K562 (cell line): ENCODE measurements around the gene SLC38A10. TPM values are rescaled to one million over a fixed set of nuclear protein-coding genes. Genes with fewer than 3 reads are reported as not detected.
A peak's percentile ranks its signal among the peaks of the same experiment; 100 is the strongest.

Source experiments
- ATAC-seq: fragments of 200-7000 bp; cut with Tn5 transposase; 3 replicates; pipeline ENCODE4 v1.9.1; 2020; ENCODE audit warnings: moderate library complexity
- BruUV-seq: library from RNA; stranded (reverse); fragments of 400-500 nt; replicated peaks from 2 replicates; lab custom pipeline; 2021; lab: Mats Ljungman, UMichigan
- CTCF ChIA-PET: fragments of 300-600 bp; formaldehyde crosslinking; extraction: SDS; loops from one replicate; lab custom pipeline; 2021; ENCODE audit warnings: low intra/inter-chr PET ratio; lab: Yijun Ruan, JAX
- POLR2A ChIA-PET: fragments of 300-600, 350-650 bp; sonication (Branson Sonifier 250); formaldehyde crosslinking; extraction: SDS; loops from one replicate; lab custom pipeline; 2021; ENCODE audit warnings: antibody characterized with exemption, inconsistent platforms; lab: Yijun Ruan, JAX
- DNase-seq, 4 experiments: peaks; one replicate each; pipeline versions ENCODE4 v3.0.0 to v3.0.0-alpha.2; 2011 to 2018; ENCODE audit warnings: low spot score in 3 of 4, mixed read lengths in 3 of 4; ENCODE audit errors: extremely low read depth in 1 of 4
- FAIRE-seq: peaks from 2 replicates; lab custom pipeline; 2011; peaks lifted over from hg19 to GRCh38; lab: Jason Lieb, UNC
- H2AFZ ChIP-seq: 2 replicates; pipeline ENCODE4 v1.6.0; 2011; ENCODE audit warnings: low read depth, low read length, control low read depth, inconsistent platforms
- H3K27ac ChIP-seq: fragments of 200-600 bp; 3 replicates; pipeline ENCODE4 v1.8.0; 2011; ENCODE audit warnings: low read depth, mild to moderate bottlenecking, control low read depth, inconsistent platforms, low read length, moderate library complexity, mixed read lengths; ENCODE audit errors: extremely low read depth
- H3K27me3 ChIP-seq, 2 experiments: fragments of 300-600 bp in 1 of 2; 2 replicates in 1 of 2; 3 replicates in 1 of 2; pipeline versions ENCODE4 v1.6.0 to v1.8.0; 2011; ENCODE audit warnings: inconsistent platforms in 2 of 2, low read length in 2 of 2, mild to moderate bottlenecking in 1 of 2, mixed read lengths in 1 of 2, moderate library complexity in 1 of 2; ENCODE audit not compliant: control insufficient read depth in 2 of 2, insufficient read depth in 2 of 2
- H3K36me3 ChIP-seq: fragments of 300-600 bp; 3 replicates; pipeline ENCODE4 v1.8.0; 2011; ENCODE audit warnings: mild to moderate bottlenecking, low read length, inconsistent platforms; ENCODE audit not compliant: control insufficient read depth, insufficient read depth
- H3K4me1 ChIP-seq, 2 experiments: fragments of 200-600 bp in 1 of 2; replicated peaks in 1 of 2; 2 replicates in 1 of 2; 3 replicates in 1 of 2; pipeline versions ENCODE4 v1.5.1 to v1.8.0; 2011; ENCODE audit warnings: inconsistent platforms in 2 of 2, low read length in 2 of 2, mild to moderate bottlenecking in 1 of 2, mixed read lengths in 1 of 2, moderate library complexity in 1 of 2; ENCODE audit not compliant: control insufficient read depth in 2 of 2, insufficient read depth in 2 of 2
- H3K4me2 ChIP-seq: 2 replicates; pipeline ENCODE4 v1.6.1; 2011; ENCODE audit warnings: low read length, control low read depth, inconsistent platforms, mixed read lengths; ENCODE audit not compliant: insufficient read depth
- H3K4me3 ChIP-seq: fragments of 200-600 bp; sonication (generic), shearing (Covaris generic); 2 replicates; pipeline ENCODE4 v1.5.1; 2016; ENCODE audit warnings: control low read depth, inconsistent platforms
- H3K79me2 ChIP-seq: fragments of 200-600 bp; 3 replicates; pipeline ENCODE4 v1.8.0; 2011; ENCODE audit warnings: low read length, inconsistent platforms; ENCODE audit not compliant: control insufficient read depth, insufficient read depth
- H3K9ac ChIP-seq, 2 experiments: 2 replicates each; pipeline versions ENCODE4 v1.6.0 to v1.6.1; 2011; ENCODE audit warnings: low read depth in 2 of 2, low read length in 2 of 2, control low read depth in 1 of 2, inconsistent platforms in 1 of 2, mild to moderate bottlenecking in 1 of 2, mixed read lengths in 1 of 2; ENCODE audit not compliant: insufficient read depth in 1 of 2
- H3K9me1 ChIP-seq: one replicate; pipeline ENCODE4 v1.6.0; 2011; ENCODE audit warnings: inconsistent platforms, mild to moderate bottlenecking, low read length, moderate library complexity; ENCODE audit not compliant: control insufficient read depth, insufficient read depth
- H3K9me3 ChIP-seq: replicated peaks from 2 replicates; pipeline ENCODE4 v1.5.1; 2011; ENCODE audit warnings: low read depth, low read length, inconsistent platforms; ENCODE audit not compliant: control insufficient read depth, insufficient read depth
- H4K20me1 ChIP-seq: replicated peaks from 2 replicates; pipeline ENCODE4 v1.6.1; 2011; ENCODE audit warnings: low read length, inconsistent platforms, mixed read lengths; ENCODE audit not compliant: control insufficient read depth, insufficient read depth
- ATF3 ChIP-seq, 2 experiments: fragments of 450-650 bp in 1 of 2; sonication (generic) in 1 of 2; formaldehyde crosslinking in 1 of 2; IDR thresholded peaks in 1 of 2; conservative IDR thresholded peaks in 1 of 2; 2 replicates each; pipeline versions ENCODE4 v1.6.1 to v1.8.1; 2016 to 2023; ENCODE audit warnings: mild to moderate bottlenecking in 2 of 2, moderate library complexity in 2 of 2, inconsistent platforms in 1 of 2, missing genetic modification reagents in 1 of 2
- ATF7 ChIP-seq: fragments of 450-650 bp; IDR thresholded peaks from 2 replicates; pipeline ENCODE4 v1.7.1; 2014; ENCODE audit warnings: mild to moderate bottlenecking, moderate library complexity
- CBFB ChIP-seq: sonication (generic); formaldehyde crosslinking; IDR thresholded peaks from 2 replicates; pipeline ENCODE4 v1.4.0; 2020; ENCODE audit warnings: mild to moderate bottlenecking, missing genetic modification reagents
- DNMT1 ChIP-seq: fragments of 450-650 bp; IDR thresholded peaks from 2 replicates; pipeline ENCODE4 v1.6.1; 2016; ENCODE audit warnings: antibody characterized with exemption, mild to moderate bottlenecking
- HMG20A ChIP-seq: fragments of 450-650 bp; formaldehyde crosslinking; conservative IDR thresholded peaks from 2 replicates; pipeline ENCODE4 v1.4.0; 2020; ENCODE audit warnings: mild to moderate bottlenecking, mixed read lengths
- ILF3 ChIP-seq: fragments of 450-650 bp; IDR thresholded peaks from 2 replicates; pipeline ENCODE4 v1.6.1; 2018; ENCODE audit warnings: antibody characterized with exemption, mild to moderate bottlenecking, moderate library complexity, borderline replicate concordance
- MECOM ChIP-seq: fragments of 250-450 bp; sonication (Bioruptor Pico); IDR thresholded peaks from 2 replicates; pipeline ENCODE4 v1.8.0; 2022; ENCODE audit warnings: inconsistent platforms
- NFATC3 ChIP-seq: fragments of 450-650 bp; IDR thresholded peaks from 2 replicates; pipeline ENCODE4 v1.6.1; 2017; ENCODE audit warnings: mild to moderate bottlenecking
- SMARCA4 ChIP-seq: fragments of 450-650 bp; IDR thresholded peaks from 2 replicates; pipeline ENCODE4 v1.6.1; 2016
- SUPT5H ChIP-seq: fragments of 450-650 bp; IDR thresholded peaks from 2 replicates; pipeline ENCODE4 v1.6.1; 2016
- ZNF384 ChIP-seq: IDR thresholded peaks from 2 replicates; pipeline ENCODE4 v1.6.1; 2012; ENCODE audit warnings: low read depth, low read length, improper control_type of control experiment
- WGBS: fragments of 100-300 bp; shearing (Covaris generic); methylation state at CpG from one replicate; pipeline ENCODE4 v1.1.6; 2016; ENCODE audit warnings: low coverage, mixed read lengths; ENCODE audit not compliant: insufficient coverage; ENCODE audit errors: missing lambda C conversion rate; 5-methylcytosine and 5-hydroxymethylcytosine counted together
- in situ Hi-C: fragments of 300-500 bp; cut with MboI; formaldehyde crosslinking; loops from 4 replicates; pipeline ENCODE4 v1.15.0; 2018; ENCODE audit warnings: inconsistent platforms, mixed read lengths
- intact Hi-C: fragments of 100-400 bp; cut with micrococcal nuclease; formaldehyde crosslinking; loops from 2 replicates; pipeline ENCODE4 v1.14.2; 2022
- polyA plus RNA-seq, 8 experiments: library from polyadenylated mRNA; depleted of rRNA in 4 of 8; stranded (reverse) in 5 of 8; unstranded in 3 of 8; fragments of >200 nt; fragmentation: Nextera tagmentation in 2 of 8; fragmentation: Illumina TruSeq in 1 of 8; extraction: Ambion mirVana in 2 of 8; extraction: Trizol in 1 of 8; gene quantifications; 2 replicates each; pipeline versions ENCODE4 v1.2.1 to v1.2.3, GENCODE V29; 2011 to 2014; ENCODE audit warnings: inconsistent platforms in 1 of 8, missing spikeins in 1 of 8
- total RNA-seq, 7 experiments: library from RNA; depleted of rRNA in 6 of 7; stranded (reverse); fragments of >200 nt in 6 of 7; fragmentation: Illumina TruSeq in 2 of 7; extraction: Trizol in 2 of 7; gene quantifications; 2 replicates each; pipeline versions ENCODE4 v1.2.1 to v1.2.3, GENCODE V29; 2011 to 2021; ENCODE audit warnings: low replicate concordance in 1 of 7

SLC38A10 gene
- total and polyA plus RNA-seq, 9 of the 15 experiments (the other 6 are each of a cell fraction or from before 2014, with no cell fraction given), result 0.45 to 54.2 (median 13.8) TPM

- TF ChIP-seq HMG20A (CRISPR knock-in tag) (no peak), ZNF384 (no peak), SMARCA4 (peak; percentile 23; the same call in 1 of the 2 replicates), ATF7 (no peak; the same call in 1 of the 2 replicates), ATF3 (IDR thresholded peaks at IDR 0.05) (peak; percentile 16; the same call in 1 of the 2 replicates), ATF3 (CRISPR knock-in tag; conservative IDR thresholded peaks at IDR 0.05) (no peak), SUPT5H (peak; percentile 65), DNMT1 (0 out of 2 replicates have a peak, but pooled peaks have one; percentile 65)
Observed at GRCh38 chr17:81253358-81254131, 41.6 kb downstream of the SLC38A10 start (continued).

- H3K9me1 ChIP-seq, result no peaks in the 10 kb centered on the region
- no peak overlapping the region for H3K27ac ChIP-seq
- POLR2A ChIA-PET, result interaction anchor here (0.6 to 0.8 kb wide), 3 partner anchors 8 to 150 kb away, joined by 3 read pairs; no protein-coding TSS in a partner anchor
- no peaks in the 10 kb centered on the region for H3K79me2 ChIP-seq
- H3K9ac ChIP-seq, result peak overlapping the region in 1 of 2 experiments; percentile 27; a peak in 1 of 4 replicates
- DNase-seq, result no peak
- BruUV-seq, result no TSS peak
- H2AFZ ChIP-seq, result no peak overlapping the region
- H3K4me1 ChIP-seq, result peaks cover 0 to 42% of the 10 kb centered on the region in 2 experiments; a peak in 1 of 5 replicates
- FAIRE-seq, result no peak
- TF ChIP-seq MECOM (CRISPR knock-in tag) (no peak), NFATC3 (no peak), ILF3 (no peak), CBFB (CRISPR knock-in tag) (no peak)
- no peak; the same call in 2 of the 3 replicates for ATAC-seq
- H3K9me3 ChIP-seq, result no peaks in the 10 kb centered on the region
- no peaks in the 10 kb centered on the region; the same call in 1 of the 2 replicates for H4K20me1 ChIP-seq
- no peaks in the 10 kb centered on the region for H3K27me3 ChIP-seq
- H3K36me3 ChIP-seq, result peaks cover 35% of the 10 kb centered on the region; the same call in 1 of the 3 replicates
- H3K4me2 ChIP-seq, result no peak overlapping the region
- WGBS, result 51% methylated on average over 4 of the region's 15 CpGs
- CTCF ChIA-PET, result interaction anchor here (0.6 to 4.0 kb wide), 6 partner anchors 230 to 448 kb away, joined by 3 to 33 read pairs (median 10); no protein-coding TSS in a partner anchor
- in situ Hi-C loops, result no loop called here
- no peak overlapping the region for H3K4me3 ChIP-seq
- intact Hi-C loops, result loop anchor here (5.0 kb wide), 1 partner anchor 39 kb away; no protein-coding TSS in a partner anchor
Observed at GRCh38 chr17:81252987-81253329, 42.1 kb downstream of the SLC38A10 start.
